ENCODE results near the gene KRT33B.
A peak's percentile ranks its signal among the peaks of the same experiment; 100 is the strongest.

The KRT33B gene

GRCh38 chr17:41334385-41335305 is 35.0 kb downstream of the KRT33B start:
- no peak for TF ChIP-seq CTCF (IDR thresholded peaks at IDR 0.05; ENCODE audit: low read depth, low read length)
- H3K4me3 ChIP-seq (ENCODE audit: low read depth, low read length), result no peak overlapping the region

DNA sequence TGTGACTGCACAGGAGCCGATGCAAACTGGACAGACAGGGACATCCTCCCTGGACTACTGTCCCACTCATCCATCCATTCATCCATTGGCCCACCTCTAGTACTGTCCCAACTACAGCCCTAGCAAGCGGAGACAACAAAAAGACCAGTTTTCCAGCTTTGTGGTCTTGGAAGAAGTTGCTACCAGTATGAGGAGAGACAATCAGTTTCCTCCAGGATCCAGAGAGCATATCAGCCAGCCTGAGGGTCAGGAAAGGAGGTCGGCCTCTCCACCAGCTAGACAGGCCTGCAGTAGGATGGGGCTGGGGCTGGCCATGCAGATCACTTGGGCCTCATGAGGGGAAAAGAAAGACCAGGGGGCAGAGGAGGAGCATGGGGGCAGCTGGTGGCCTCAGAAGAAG is 35.8 kb downstream of the KRT33B start:
- H3K4me3 ChIP-seq (ENCODE audit: low read depth, low read length), result no peak overlapping the region
- TF ChIP-seq CTCF (IDR thresholded peaks at IDR 0.05; ENCODE audit: low read depth, low read length), result no peak

GRCh38 chr17:41333098-41333497 is 36.5 kb downstream of the KRT33B start:
- no peak for TF ChIP-seq CTCF (IDR thresholded peaks at IDR 0.05; ENCODE audit: low read depth, low read length)
- H3K4me3 ChIP-seq (ENCODE audit: low read depth, low read length), result no peak overlapping the region

GRCh38 chr17:41332239-41332638 is 37.4 kb downstream of the KRT33B start:
- TF ChIP-seq CTCF (IDR thresholded peaks at IDR 0.05; ENCODE audit: low read depth, low read length), result no peak
- no peak overlapping the region for H3K4me3 ChIP-seq (ENCODE audit: low read depth, low read length)

DNA sequence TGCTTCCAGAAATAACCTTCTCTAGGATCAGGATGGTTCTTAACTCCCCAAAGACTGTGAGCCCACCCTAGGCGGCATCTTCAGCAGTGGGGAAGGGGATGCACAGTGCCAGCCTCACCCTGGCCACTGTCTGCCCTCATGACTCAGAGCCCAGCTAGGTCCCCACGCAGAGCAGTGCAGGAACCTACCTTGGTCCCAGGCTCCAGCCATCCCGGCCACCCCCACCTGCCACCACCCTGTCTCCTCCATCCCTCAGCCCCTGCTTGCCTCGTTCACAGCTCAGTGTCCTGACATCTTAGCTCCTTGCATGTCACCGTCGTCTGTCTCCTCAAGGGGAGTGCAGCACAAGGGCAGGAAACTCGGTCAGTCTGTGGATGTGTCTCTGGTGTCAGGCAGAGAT is 38.0 kb downstream of the KRT33B start:
- no peak for TF ChIP-seq CTCF (IDR thresholded peaks at IDR 0.05; ENCODE audit: low read depth, low read length)
- no peak overlapping the region for H3K4me3 ChIP-seq (ENCODE audit: low read depth, low read length)

GRCh38 chr17:41329279-41329948 is 40.2 kb downstream of the KRT33B start:
- H3K4me3 ChIP-seq (ENCODE audit: low read depth, low read length), result no peak overlapping the region
- TF ChIP-seq CTCF (IDR thresholded peaks at IDR 0.05; ENCODE audit: low read depth, low read length), result peak; percentile 91

DNA sequence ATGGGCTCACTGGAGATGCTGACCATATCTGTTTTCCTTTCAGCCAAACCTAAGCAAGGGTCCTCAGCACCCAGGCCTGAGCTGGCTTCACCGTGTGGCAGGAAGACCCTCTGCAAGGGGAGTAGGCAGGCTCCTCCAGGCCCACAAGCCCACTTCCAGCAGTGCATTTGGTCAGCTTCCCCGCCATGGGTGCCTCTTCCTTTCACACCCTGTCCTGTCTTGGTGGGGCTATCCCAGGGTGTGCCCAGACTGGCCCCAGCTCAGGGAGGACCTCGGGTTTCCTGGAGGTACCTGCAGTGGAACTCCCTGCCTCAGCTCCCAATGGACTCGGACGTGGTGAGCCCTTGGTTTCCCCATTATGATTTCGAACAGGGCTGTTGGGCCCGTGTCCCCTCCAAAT is 41.4 kb downstream of the KRT33B start:
- TF ChIP-seq CTCF (IDR thresholded peaks at IDR 0.05; ENCODE audit: low read depth, low read length), result no peak
- no peak overlapping the region for H3K4me3 ChIP-seq (ENCODE audit: low read depth, low read length)
